Measurements from ENCODE around the gene FGF12. TPM values are rescaled to one million over a fixed set of nuclear protein-coding genes. Genes with fewer than 3 reads are reported as not detected.
A peak's percentile ranks its signal among the peaks of the same experiment; 100 is the strongest.

The FGF12 gene
- polyA plus RNA-seq, 2 of the 4 experiments (the other 2 are of a cell fraction): 0.63 to 1.1 TPM

DNA sequence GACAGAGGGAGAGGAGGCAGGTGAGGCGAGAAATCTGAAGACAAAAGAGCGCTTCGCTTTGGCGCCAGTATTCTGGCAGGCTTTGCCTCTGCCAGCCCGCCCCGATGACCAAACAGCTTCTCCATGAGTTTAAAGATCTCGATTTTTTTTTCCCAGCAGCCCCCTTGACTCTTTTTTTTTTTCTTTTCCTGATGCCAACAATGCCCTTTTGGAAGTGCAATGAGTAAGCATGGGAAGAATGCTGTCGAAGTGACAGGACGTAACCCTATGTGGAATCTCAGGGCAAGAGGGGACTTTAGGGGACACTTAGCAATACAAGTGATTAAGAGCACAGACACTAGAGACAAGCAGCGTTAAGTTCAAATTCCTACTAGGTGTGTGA lies 211.7 kb downstream of the FGF12 start:
- no peak overlapping the region for H3K4me3 ChIP-seq
- FAIRE-seq: no peak
- H3K9me3 ChIP-seq: no peaks in the 10 kb centered on the region
- ChIA-PET CTCF (no interaction called here), POLR2A (no interaction called here)
- H3K4me2 ChIP-seq: peak overlapping the region; percentile 72
- no peak for TF ChIP-seq RAD21 (conservative IDR thresholded peaks at IDR 0.05 in 1 of 2, IDR thresholded peaks at IDR 0.05 in 1 of 2)
- TF ChIP-seq ELK1 (IDR thresholded peaks at IDR 0.05; ENCODE audit: low read depth, low read length): no peak
- no peak for TF ChIP-seq FOSB (CRISPR knock-in tag; IDR thresholded peaks at IDR 0.05)
- TF ChIP-seq, protein P1, sequence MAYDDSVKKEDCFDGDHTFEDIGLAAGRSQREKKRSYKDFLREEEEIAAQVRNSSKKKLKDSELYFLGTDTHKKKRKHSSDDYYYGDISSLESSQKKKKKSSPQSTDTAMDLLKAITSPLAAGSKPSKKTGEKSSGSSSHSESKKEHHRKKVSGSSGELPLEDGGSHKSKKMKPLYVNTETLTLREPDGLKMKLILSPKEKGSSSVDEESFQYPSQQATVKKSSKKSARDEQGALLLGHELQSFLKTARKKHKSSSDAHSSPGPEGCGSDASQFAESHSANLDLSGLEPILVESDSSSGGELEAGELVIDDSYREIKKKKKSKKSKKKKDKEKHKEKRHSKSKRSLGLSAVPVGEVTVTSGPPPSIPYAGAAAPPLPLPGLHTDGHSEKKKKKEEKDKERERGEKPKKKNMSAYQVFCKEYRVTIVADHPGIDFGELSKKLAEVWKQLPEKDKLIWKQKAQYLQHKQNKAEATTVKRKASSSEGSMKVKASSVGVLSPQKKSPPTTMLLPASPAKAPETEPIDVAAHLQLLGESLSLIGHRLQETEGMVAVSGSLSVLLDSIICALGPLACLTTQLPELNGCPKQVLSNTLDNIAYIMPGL (CRISPR knock-in tag; IDR thresholded peaks at IDR 0.05; ENCODE audit: borderline replicate concordance): no peak
- no peak for TF ChIP-seq EHMT2 (IDR thresholded peaks at IDR 0.05; ENCODE audit: low read depth)
- TF ChIP-seq REST (IDR thresholded peaks at IDR 0.05): no peak
- WGBS (ENCODE audit: missing lambda C conversion rate): 5% methylated on average over 10 of the region's 10 CpGs
- no peak for DNase-seq (ENCODE audit: low read depth in 1 of 2, low spot score in 1 of 2)
- ATAC-seq: no peak; a peak in 1 of 6 replicates
- 0 out of 3 replicates have a peak, but pooled peaks cover 7% of the 10 kb centered on the region for H3K4me1 ChIP-seq
- H3K27ac ChIP-seq: no peak overlapping the region

- DNase-seq (ENCODE audit: low read depth in 1 of 2, low spot score in 1 of 2): peak; percentile 4 to 13
- H3K27ac ChIP-seq: no peak overlapping the region
- FAIRE-seq: no peak
- 0 out of 3 replicates have a peak, but pooled peaks cover 7% of the 10 kb centered on the region for H3K4me1 ChIP-seq
- CTCF ChIA-PET: no interaction called here
- peak overlapping the region; percentile 72 for H3K4me2 ChIP-seq
- WGBS (ENCODE audit: missing lambda C conversion rate): 15% methylated on average over 25 of the region's 74 CpGs
- ATAC-seq: peak; percentile 69 to 90
- H3K9me3 ChIP-seq: no peaks in the 10 kb centered on the region
- no peak for TF ChIP-seq RCOR1 (IDR thresholded peaks at IDR 0.05; ENCODE audit: low read depth, low read length)
- TF ChIP-seq ZSCAN20 (CRISPR knock-in tag; IDR thresholded peaks at IDR 0.05): no peak
- no peak for TF ChIP-seq CBX8 (IDR thresholded peaks at IDR 0.05)
- TF ChIP-seq RAD21 (conservative IDR thresholded peaks at IDR 0.05 in 1 of 2, IDR thresholded peaks at IDR 0.05 in 1 of 2): no peak
- no peak for TF ChIP-seq ZC3H11A (IDR thresholded peaks at IDR 0.05)
- no peak for TF ChIP-seq HOXA7 (CRISPR knock-in tag; IDR thresholded peaks at IDR 0.05)
- TF ChIP-seq RFX5 (IDR thresholded peaks at IDR 0.05): no peak
- TF ChIP-seq NFE2L2 (conservative IDR thresholded peaks at IDR 0.05; ENCODE audit: low read length): no peak
- no peak for TF ChIP-seq TP53 (CRISPR knock-in tag; IDR thresholded peaks at IDR 0.05)
- TF ChIP-seq CHD2 (IDR thresholded peaks at IDR 0.05; ENCODE audit: low read length, partially characterized antibody): no peak
- TF ChIP-seq MAFK (IDR thresholded peaks at IDR 0.05; ENCODE audit: partially characterized antibody): no peak
- POLR2A ChIA-PET: no interaction called here
- H3K4me3 ChIP-seq: peak overlapping the region; percentile 38
Measured at GRCh38 chr3:192514754-192515663, 212.3 kb downstream of the FGF12 start.

All from A549 (cell line).